Transverse colon (tissue), 4 donors: ENCODE measurements around the gene PMFBP1.

Experiments used
- CTCF ChIP-seq, 5 experiments: fragments of 200-600 bp in 3 of 5; fragments of 450-650 bp in 2 of 5; sonication (generic) in 3 of 5; IDR thresholded peaks; 1 replicate in 2 of 5; 2 replicates in 3 of 5; pipeline ENCODE4 v1.5.1; 2016 to 2017; ENCODE audit warnings: antibody characterized with exemption in 5 of 5, inconsistent platforms in 3 of 5, mild to moderate bottlenecking in 2 of 5, moderate library complexity in 1 of 5
- EP300 ChIP-seq: sonication (generic); formaldehyde crosslinking; IDR thresholded peaks from one replicate; pipeline ENCODE4 v1.6.1; 2017; ENCODE audit warnings: antibody characterized with exemption, low read depth
- POLR2A ChIP-seq: fragments of 450-650 bp; IDR thresholded peaks from one replicate; pipeline ENCODE4 v1.6.1; 2016; ENCODE audit warnings: antibody characterized with exemption, mild to moderate bottlenecking, moderate library complexity
- POLR2AphosphoS5 ChIP-seq, 3 donors: sonication (generic); formaldehyde crosslinking; IDR thresholded peaks; one replicate each; pipeline ENCODE4 v1.6.1; 2016; ENCODE audit warnings: antibody characterized with exemption in 3 of 3

DNA sequence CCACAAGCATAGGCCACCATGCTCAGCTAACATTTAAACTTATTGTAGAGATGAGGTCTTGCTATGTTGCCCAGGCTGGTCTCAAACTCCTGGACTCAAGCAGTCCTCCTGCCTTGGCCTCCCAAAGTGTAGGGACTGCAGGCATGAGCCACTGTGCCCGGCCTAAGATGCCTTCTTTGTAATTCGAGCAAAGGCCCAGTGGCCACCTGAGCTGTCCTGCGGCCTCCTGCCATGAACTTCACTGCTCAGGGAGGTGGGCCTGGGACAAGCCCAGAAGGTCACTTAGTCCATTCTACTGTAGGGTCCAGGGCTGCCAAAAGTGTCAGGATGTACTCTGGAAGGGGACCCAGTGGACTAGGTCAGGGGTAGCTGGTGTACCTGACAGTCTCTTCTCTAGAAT is 47.8 kb downstream of the PMFBP1 start:
- TF ChIP-seq CTCF (IDR thresholded peaks at IDR 0.05) (no peak), POLR2AphosphoS5 (IDR thresholded peaks at IDR 0.05) (no peak), POLR2A (no peak), EP300 (no peak)
